ENCODE data around the gene DCUN1D1. TPM values are rescaled to one million over a fixed set of nuclear protein-coding genes. Genes with fewer than 3 reads are reported as not detected.

The DCUN1D1 gene
- total and polyA plus RNA-seq, 2 of the 8 experiments (the other 6 are each of a cell fraction or from before 2014, with no cell fraction given), result 6.8 to 70.3 TPM

DNA sequence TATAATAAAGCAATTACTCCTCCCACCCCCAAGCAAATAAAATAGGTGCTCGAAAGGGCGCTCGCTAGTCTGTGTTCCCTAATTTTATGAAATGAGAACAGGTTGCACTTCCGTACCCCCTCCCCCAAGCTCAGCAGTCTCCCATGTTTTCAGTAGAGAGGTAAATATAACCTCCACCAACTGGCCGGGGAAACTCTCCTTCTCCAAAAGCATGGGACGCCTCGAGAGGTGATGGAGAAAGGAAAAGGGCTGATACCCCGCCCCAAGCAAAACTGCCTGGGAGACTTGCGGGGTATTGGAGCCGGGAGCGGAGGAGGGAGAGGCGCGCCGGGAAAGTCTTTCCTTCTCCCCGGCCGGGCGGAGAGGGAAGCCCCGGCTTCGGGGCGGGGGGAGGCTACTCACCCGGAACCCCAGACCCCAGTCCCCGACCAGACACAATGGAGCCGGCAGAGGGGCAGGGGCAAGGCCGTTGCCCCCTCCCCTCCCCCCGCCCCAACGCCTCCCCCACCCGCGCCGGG, 605 bp downstream of the DCUN1D1 start (continued):
- no peak for TF ChIP-seq JUN (IDR thresholded peaks at IDR 0.05; ENCODE audit: low read depth, low read length)
